Bone marrow (tissue), 2 donors: ENCODE results near the gene NR4A2.
"Not testable (repeated sequence)": the region's sequence is repeated elsewhere in the genome, so short reads cannot be mapped to it uniquely, and the experiment has no call there.

ENCODE experiments used
- DNase-seq, 2 donors: peaks; one replicate each; lab custom pipeline; 2025; lab: John Stamatoyannopoulos, UW

Gene NR4A2

DNA sequence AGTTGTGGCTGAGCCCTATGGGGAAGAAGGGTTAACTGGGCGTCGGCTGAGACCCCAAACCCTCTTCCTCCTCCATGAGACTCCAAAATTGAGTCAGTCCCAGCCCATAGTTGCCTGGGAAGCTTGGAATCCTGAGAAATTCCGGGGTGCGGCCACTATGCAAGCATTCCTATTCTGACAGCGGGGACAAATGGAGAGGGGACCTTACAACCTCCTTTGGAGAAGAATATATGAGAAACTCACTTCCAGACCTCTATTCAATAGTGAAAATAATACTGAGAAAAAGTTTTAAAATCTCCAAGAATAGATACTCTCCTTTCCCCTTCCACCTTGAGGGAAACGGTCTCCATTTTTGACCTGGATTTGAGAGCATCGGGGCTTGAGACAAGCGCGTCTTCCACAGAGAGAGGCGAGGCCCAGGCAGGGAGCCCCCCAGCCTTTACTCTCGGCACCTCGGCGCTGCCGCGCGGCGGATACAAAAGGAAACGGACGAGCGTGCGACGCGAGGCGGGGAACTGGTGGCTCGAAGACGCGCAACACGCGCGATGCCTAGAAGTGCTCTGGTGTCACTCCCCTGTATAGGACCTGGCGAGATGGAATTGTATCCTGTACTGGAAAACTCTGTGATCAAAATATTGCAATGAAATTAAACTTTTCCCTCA is 11.1 kb downstream of the NR4A2 start:
- no peak for DNase-seq

DNA sequence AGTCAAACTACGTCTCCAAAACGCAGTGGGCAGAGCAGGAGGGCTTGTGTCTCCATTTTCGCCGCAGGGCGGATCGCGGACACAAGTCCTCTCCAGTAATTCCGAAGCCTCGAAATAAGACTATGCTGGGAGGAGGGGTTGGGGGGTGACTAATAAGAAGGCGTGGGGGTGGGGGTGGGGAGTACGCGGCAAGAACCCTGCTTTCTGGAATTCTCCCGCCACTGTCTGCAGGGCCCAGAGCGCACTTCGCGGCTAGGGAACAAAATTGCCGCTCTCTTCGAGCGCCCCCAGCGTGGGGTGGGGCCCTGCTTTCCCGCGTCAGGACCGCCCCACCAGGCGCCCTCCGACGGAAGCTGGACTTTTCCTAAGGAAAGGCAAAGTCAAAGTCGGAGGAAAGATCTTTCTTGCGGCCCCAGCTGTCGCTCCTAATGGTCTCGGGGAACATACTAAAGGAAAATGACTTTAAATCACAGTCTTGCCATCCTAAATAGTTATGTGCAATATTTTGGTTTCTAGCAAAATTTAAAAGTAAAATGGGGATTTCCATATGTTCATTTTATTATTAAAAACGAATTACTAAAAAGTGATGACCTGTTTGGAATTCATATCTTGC is 11.9 kb downstream of the NR4A2 start:
- no peak for DNase-seq

DNA sequence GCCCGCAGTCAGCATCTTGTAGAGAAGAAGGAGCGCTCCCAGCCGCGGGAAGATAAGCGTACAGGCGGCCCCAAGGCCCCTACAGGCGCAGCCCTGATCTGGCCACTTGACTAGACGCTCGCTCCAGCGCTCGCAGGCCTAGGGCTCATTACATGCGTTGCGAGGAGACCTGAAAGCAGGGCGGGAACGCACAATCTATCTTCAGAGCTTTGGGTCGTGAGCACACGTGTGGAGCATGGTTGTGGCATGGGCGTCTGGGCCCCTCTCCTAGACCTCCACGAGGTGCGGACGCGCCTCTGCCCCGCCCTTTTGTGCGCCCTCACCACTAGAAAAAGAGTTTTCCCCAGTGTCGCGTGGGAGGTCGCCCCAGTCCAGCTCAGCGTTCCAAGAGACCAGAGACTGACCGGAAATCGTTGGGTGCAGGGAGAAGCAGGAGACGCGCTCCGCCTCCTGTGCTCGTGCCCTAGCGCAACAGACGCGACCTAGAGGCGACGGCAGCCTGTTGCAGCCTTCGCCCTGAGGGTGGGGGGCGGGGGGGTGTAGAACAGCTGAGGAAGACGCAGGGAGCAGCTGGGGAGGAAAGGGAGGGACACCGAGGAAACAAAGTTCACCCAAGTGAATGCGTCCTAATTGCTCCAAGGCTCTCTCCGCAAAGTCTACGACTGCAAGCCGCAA is 12.6 kb downstream of the NR4A2 start:
- DNase-seq: no peak

DNA sequence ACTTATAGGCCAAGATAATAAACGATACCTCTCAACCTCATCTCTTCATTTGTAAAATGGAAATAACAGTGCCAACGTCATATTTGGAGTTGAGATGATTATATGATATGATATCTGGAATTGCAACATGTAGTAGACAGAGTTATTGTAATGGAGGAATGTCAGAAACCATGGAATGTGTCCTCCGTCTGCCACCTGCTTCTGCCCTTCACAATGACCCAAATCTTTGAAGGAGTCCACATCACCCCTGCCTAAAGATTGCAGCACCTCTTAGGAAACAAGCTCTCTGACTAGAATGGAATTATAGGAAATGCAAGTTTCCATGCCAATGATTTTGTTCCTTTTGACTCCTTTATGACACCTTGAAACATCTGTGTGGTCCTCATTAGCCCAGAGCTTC is 14.9 kb downstream of the NR4A2 start:
- DNase-seq: no peak

DNA sequence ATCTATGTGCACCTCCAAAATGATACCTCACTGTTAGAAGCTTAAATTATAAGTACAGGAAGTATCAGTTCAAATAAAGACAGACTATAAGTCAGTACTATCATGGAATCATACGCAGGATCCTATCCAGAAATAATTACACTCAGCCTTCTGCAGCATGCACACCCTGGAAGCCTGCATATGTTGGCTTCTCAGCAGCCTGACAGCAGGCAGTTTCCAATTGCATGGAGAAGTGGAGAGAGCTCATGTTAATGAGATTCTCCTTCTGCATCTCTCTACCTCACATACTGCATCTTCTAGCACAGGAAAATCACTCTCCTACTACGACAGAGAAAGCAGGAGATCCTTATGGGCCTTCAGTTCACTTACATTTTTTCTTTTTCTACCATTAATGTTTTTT is 20.5 kb downstream of the NR4A2 start:
- no peak for DNase-seq

DNA sequence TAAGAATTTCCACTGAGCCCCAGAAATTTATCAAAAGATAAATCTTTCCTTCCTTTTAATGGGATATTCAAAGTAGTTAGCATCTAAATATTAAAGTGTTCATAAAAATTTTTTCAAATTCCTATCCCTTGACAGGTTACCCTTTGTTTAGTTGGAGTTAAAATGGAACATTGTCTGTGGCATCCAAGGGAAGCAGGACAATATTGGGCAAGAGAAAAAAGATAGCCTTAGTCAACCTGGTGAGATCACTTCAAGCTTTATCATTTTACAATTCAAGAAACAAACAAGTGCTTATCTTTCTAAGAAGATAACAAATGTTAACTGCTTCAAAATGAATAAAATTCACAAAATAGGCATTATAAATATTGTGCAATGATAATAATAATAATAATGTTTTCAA is 21.7 kb downstream of the NR4A2 start:
- DNase-seq: no peak

DNA sequence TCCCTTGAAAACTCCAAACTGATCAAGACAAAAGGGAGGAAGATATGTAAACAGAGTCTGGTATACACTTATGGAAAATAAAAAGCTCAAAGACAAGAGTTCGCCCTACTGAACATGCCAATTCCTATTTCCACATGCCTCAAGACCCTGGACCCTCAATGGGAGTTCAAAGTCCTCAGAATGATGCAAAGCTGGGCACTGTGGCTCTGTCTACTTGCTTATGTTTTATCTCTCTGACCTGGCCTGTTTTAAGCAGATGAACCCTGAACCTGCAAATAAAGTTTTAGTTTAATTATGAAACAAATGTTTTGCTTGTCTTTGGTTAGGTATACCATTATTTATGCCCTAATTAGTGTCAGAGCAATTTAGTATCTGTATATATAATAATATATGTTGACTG is 22.6 kb downstream of the NR4A2 start:
- DNase-seq: no peak

DNA sequence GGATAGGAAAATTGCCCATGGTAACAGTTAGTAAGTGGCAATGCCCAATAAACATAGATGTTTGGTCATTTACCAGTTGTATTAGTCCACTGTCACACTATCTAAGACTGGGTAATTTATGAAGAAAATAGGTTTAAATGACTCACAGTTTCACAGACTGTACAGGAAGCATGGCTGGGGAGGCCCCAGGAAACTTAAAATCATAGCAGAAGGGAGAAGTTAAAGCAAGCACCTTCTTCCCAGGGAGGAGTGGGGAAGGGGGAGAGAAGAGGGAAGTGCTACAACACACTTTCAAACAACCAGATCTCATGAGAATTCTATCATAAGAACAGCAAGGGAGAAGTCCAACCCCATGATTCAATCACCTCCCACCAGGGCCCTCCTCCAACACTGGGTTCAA is 23.4 kb downstream of the NR4A2 start:
- DNase-seq: peak in 1 of 2 donors; percentile 9

DNA sequence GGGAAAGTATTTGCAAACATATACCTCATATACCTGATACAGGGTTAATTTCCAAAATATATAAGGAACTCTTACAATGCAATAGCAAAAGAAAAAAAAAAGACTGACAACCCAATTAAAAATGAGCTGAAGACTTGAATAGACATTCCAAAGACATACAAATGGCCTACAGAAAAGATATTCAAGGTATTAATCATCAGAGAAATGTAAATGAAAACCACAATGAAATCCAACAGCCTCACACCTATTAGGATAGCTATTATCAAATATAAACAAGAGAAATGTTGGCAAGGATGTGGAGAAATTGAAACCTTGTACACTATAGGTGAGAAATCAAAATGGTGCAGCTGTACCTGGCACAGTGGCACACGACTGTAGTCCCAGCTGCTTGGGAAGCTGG is 25.7 kb downstream of the NR4A2 start:
- no peak for DNase-seq

DNA sequence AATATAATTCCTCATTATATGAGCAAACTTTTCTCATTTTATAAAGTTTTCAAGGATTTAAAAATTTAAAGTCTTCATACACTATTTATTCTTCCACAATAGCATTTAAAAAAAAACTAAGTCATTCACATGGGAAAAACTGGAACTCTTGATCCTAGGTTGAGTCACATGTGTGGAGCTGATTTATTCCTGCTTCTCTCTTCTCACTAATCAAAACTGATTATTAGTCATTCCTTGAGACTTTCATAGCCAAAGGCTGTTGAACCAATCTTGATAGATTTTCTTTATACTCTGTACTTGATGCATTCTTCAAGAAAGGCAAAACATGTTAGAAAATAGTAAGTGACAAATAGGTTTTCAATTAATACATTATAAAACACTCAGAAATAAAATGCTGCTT is 27.4 kb downstream of the NR4A2 start:
- DNase-seq: no peak

DNA sequence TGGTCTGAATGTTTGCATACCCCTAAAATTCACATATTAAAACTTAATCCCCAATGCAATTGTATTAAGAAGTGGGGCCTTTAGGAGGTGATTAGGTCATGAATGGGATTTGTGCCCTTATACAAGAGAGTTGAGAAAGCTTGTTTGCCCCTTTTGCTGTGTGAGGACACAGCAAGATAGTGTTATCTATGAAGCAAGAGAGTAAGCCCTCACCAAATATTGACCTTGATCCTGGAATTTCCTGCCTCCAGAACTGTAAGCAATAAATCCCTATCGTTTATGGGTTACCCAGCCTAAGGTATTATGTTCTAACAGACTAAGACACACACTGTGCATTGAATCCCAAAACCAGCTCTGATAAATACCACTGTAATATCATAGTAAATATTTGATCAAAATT is 32.2 kb downstream of the NR4A2 start:
- DNase-seq: no peak

DNA sequence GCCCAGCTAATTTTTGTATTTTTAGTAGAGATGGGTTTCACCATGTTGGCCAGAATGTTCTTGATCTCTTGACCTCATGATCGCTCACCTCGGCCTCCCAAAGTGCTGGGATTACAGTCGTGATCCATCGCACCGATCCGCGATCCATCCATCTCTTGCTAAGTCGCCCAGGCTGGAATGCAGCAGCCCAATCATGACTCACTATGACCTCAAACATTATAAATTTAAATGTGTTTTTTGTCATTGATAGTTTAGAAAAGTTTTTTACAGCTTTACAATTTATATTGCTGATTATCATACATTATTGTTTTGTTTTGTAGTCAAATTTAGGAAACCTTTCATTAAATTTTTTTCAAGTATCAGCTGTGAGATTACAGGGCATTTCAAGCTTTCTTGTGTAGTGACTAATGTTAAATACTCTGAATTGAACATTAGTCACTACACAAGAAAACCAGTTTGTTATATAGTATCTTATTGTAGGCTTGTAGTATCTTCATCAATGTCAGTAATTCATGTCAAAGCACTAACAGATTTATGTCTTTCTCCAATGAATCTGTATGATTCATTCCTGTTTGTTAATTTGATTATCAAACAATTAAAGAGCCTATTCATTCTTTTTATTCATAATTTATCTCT is 37.5 kb downstream of the NR4A2 start:
- no peak for DNase-seq

DNA sequence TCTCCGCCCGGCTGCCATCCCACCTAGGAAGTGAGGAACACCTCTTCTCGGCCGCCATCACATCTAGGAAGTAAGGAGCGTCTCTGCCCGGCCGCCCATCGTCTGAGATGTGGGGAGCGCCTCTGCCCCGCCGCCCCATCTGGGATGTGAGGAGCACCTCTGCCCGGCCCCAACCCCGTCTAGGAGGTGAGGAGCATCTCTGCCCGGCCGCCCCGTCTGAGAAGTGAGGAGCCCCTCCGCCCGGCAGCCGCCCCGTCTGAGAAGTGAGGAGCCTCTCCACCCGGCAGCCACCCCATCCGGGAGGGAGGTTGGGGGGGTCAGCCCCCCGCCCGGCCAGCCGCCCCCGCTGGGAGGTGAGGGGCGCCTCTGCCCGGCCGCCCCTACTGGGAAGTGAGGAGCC is 39.1 kb downstream of the NR4A2 start:
- not testable (repeated sequence) for DNase-seq

DNA sequence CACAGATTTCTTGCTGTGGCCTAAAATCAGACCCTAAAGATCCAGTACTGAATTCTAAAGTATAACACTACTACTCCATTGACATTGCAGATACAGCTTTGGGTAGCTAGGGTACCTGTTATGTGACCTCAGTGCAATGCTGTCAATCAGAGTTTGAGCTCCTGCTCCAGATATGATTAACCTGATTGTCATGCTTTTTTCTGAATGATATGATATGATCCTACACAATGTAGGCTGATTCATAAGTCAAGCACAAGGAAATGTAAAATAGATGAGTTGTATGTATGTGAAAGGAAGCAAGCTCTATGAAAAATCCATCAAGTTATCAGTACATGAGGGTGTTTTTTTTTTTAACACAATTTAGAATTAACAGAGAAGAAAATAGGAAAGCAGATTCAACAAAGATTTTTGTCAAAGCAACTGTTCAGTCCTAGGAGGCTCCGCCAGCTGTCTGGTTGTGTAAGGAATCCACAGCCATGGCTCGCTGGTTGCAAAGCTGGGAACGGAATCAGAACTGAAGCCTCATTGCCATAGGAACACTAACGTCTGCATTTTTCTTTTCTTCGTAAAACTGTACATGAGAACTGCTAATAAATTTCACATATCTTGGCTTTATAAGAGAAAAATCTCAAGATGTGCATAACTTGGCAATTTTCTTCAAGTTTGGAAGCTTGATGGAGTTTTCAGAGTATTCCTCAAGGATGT is 52.9 kb downstream of the NR4A2 start:
- DNase-seq: no peak
